Measurements from ENCODE around the gene NPHP4.

The NPHP4 gene

GRCh38 chr1:6004412-6005123, 12.3 kb upstream of the NPHP4 start:
- no peak for DNase-seq (ENCODE audit: low spot score)

GRCh38 chr1:6003568-6004411, 11.6 kb upstream of the NPHP4 start:
- DNase-seq (ENCODE audit: low spot score), result peak; percentile 71

- no peak for DNase-seq (ENCODE audit: low spot score)
Observed at GRCh38 chr1:6002714-6003501, 10.7 kb upstream of the NPHP4 start.

GRCh38 chr1:6001992-6002576, 9.9 kb upstream of the NPHP4 start:
- no peak for DNase-seq (ENCODE audit: low spot score)

GRCh38 chr1:6000444-6001288, 8.4 kb upstream of the NPHP4 start:
- peak; percentile 57 for DNase-seq (ENCODE audit: low spot score)

- DNase-seq (ENCODE audit: low spot score), result no peak
Observed at GRCh38 chr1:5999711-6000443, 7.7 kb upstream of the NPHP4 start.

- DNase-seq (ENCODE audit: low spot score), result no peak
Observed at GRCh38 chr1:5998906-5999301, 6.7 kb upstream of the NPHP4 start.

- no peak for DNase-seq (ENCODE audit: low spot score)
Observed at GRCh38 chr1:5998051-5998905, 6.1 kb upstream of the NPHP4 start.

GRCh38 chr1:5997316-5997715, 5.1 kb upstream of the NPHP4 start:
- DNase-seq (ENCODE audit: low spot score), result no peak

GRCh38 chr1:5996641-5997270, 4.5 kb upstream of the NPHP4 start:
- DNase-seq (ENCODE audit: low spot score), result no peak

- no peak for DNase-seq (ENCODE audit: low spot score)
Observed at GRCh38 chr1:5995871-5996630, 3.8 kb upstream of the NPHP4 start.

- DNase-seq (ENCODE audit: low spot score), result no peak
Observed at GRCh38 chr1:5994713-5995621, 2.7 kb upstream of the NPHP4 start.

GRCh38 chr1:5993556-5994491, 1.6 kb upstream of the NPHP4 start:
- DNase-seq (ENCODE audit: low spot score), result no peak

- no peak for DNase-seq (ENCODE audit: low spot score)
Observed at GRCh38 chr1:5992814-5993555, 760 bp upstream of the NPHP4 start.

All from SK-N-DZ (cell line).